Ishikawa (cell line): Measurements from ENCODE around the gene VIP.

Source experiments
- CEBPB ChIP-seq: IDR thresholded peaks from 2 replicates; pipeline ENCODE4 v1.6.1; 2012
- CREB1 ChIP-seq: IDR thresholded peaks from 2 replicates; pipeline ENCODE4 v1.6.1; 2012; ENCODE audit warnings: low read depth
- EGR1 ChIP-seq: IDR thresholded peaks from 2 replicates; pipeline ENCODE4 v1.6.1; 2012
- EP300 ChIP-seq: IDR thresholded peaks from 2 replicates; pipeline ENCODE4 v1.6.1; 2012; ENCODE audit warnings: borderline replicate concordance
- FOXM1 ChIP-seq: IDR thresholded peaks from 2 replicates; pipeline ENCODE4 v1.6.1; 2012; ENCODE audit warnings: low read depth, borderline replicate concordance
- MAX ChIP-seq: IDR thresholded peaks from 2 replicates; pipeline ENCODE4 v1.6.1; 2012
- NFIC ChIP-seq: IDR thresholded peaks from 2 replicates; pipeline ENCODE4 v1.6.1; 2012
- RAD21 ChIP-seq: IDR thresholded peaks from 2 replicates; pipeline ENCODE4 v1.6.1; 2012; ENCODE audit warnings: low read depth
- REST ChIP-seq: IDR thresholded peaks from 2 replicates; pipeline ENCODE4 v1.6.1; 2012; ENCODE audit warnings: low read depth, mild to moderate bottlenecking
- TAF1 ChIP-seq: IDR thresholded peaks from 2 replicates; pipeline ENCODE4 v1.6.1; 2012; ENCODE audit warnings: low read depth, mild to moderate bottlenecking
- TCF12 ChIP-seq: IDR thresholded peaks from 2 replicates; pipeline ENCODE4 v1.6.1; 2012; ENCODE audit warnings: low read depth
- TEAD4 ChIP-seq: IDR thresholded peaks from 2 replicates; pipeline ENCODE4 v1.6.1; 2012
- USF1 ChIP-seq: IDR thresholded peaks from 2 replicates; pipeline ENCODE4 v1.6.1; 2012
- YY1 ChIP-seq: IDR thresholded peaks from 2 replicates; pipeline ENCODE4 v1.6.1; 2012; ENCODE audit warnings: low read depth
- ZBTB7A ChIP-seq: IDR thresholded peaks from 2 replicates; pipeline ENCODE4 v1.6.1; 2012; ENCODE audit warnings: low read depth

The VIP gene

GRCh38 chr6:152734630-152735029 is 16.0 kb upstream of the VIP start:
- TF ChIP-seq EP300, result no peak
- TF ChIP-seq YY1, result no peak
- no peak for TF ChIP-seq EGR1
- TF ChIP-seq FOXM1, result no peak
- TF ChIP-seq RAD21, result no peak

- no peak for TF ChIP-seq CREB1
- TF ChIP-seq TCF12, result no peak
- TF ChIP-seq FOXM1, result no peak
- no peak for TF ChIP-seq EP300
- TF ChIP-seq TEAD4, result no peak
Measured at GRCh38 chr6:152736687-152737273, 13.8 kb upstream of the VIP start.

- TF ChIP-seq YY1 (no peak), EP300 (no peak), MAX (no peak), TCF12 (no peak), CEBPB (no peak), USF1 (no peak), EGR1 (no peak), FOXM1 (no peak), TEAD4 (no peak), ZBTB7A (no peak)
Measured at GRCh38 chr6:152745509-152746171, 5.0 kb upstream of the VIP start.

- TF ChIP-seq YY1 (no peak), REST (no peak), RAD21 (no peak), TAF1 (no peak), TEAD4 (no peak), CREB1 (no peak), NFIC (no peak), TCF12 (no peak), ZBTB7A (no peak), CEBPB (no peak), EGR1 (no peak), MAX (no peak), EP300 (no peak), USF1 (no peak), FOXM1 (no peak)
Measured at GRCh38 chr6:152746172-152746553, 4.4 kb upstream of the VIP start.

- TF ChIP-seq RAD21, result peak; percentile 12; the same call in 1 of the 2 replicates
- no peak for TF ChIP-seq USF1
- TF ChIP-seq TAF1, result no peak
- TF ChIP-seq TEAD4, result no peak
Measured at GRCh38 chr6:152748843-152749242, 1.8 kb upstream of the VIP start.

GRCh38 chr6:152749336-152749735 is 1.3 kb upstream of the VIP start:
- no peak for TF ChIP-seq NFIC

GRCh38 chr6:152765331-152765730 is 14.7 kb downstream of the VIP start:
- no peak for TF ChIP-seq CEBPB
- TF ChIP-seq RAD21, result no peak
- TF ChIP-seq TEAD4, result no peak
- no peak for TF ChIP-seq EP300
- no peak for TF ChIP-seq EGR1

GRCh38 chr6:152769159-152769558 is 18.6 kb downstream of the VIP start:
- TF ChIP-seq TEAD4 (no peak), FOXM1 (no peak), TAF1 (no peak), USF1 (no peak), CEBPB (no peak), RAD21 (no peak)
